ENCODE data around the gene NLRP9. TPM values are rescaled to one million over a fixed set of nuclear protein-coding genes. Genes with fewer than 3 reads are reported as not detected.

The NLRP9 gene
- total RNA-seq, 1 donor from 2014 or later = not detected

GRCh38 chr19:55690769-55691545 is 47.2 kb downstream of the NLRP9 start:
- DNase-seq (ENCODE audit: low read depth) = no peak
- TF ChIP-seq, protein P1, sequence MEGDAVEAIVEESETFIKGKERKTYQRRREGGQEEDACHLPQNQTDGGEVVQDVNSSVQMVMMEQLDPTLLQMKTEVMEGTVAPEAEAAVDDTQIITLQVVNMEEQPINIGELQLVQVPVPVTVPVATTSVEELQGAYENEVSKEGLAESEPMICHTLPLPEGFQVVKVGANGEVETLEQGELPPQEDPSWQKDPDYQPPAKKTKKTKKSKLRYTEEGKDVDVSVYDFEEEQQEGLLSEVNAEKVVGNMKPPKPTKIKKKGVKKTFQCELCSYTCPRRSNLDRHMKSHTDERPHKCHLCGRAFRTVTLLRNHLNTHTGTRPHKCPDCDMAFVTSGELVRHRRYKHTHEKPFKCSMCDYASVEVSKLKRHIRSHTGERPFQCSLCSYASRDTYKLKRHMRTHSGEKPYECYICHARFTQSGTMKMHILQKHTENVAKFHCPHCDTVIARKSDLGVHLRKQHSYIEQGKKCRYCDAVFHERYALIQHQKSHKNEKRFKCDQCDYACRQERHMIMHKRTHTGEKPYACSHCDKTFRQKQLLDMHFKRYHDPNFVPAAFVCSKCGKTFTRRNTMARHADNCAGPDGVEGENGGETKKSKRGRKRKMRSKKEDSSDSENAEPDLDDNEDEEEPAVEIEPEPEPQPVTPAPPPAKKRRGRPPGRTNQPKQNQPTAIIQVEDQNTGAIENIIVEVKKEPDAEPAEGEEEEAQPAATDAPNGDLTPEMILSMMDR (conservative IDR thresholded peaks at IDR 0.05; ENCODE audit: low read depth, low read length) = no peak

DNA sequence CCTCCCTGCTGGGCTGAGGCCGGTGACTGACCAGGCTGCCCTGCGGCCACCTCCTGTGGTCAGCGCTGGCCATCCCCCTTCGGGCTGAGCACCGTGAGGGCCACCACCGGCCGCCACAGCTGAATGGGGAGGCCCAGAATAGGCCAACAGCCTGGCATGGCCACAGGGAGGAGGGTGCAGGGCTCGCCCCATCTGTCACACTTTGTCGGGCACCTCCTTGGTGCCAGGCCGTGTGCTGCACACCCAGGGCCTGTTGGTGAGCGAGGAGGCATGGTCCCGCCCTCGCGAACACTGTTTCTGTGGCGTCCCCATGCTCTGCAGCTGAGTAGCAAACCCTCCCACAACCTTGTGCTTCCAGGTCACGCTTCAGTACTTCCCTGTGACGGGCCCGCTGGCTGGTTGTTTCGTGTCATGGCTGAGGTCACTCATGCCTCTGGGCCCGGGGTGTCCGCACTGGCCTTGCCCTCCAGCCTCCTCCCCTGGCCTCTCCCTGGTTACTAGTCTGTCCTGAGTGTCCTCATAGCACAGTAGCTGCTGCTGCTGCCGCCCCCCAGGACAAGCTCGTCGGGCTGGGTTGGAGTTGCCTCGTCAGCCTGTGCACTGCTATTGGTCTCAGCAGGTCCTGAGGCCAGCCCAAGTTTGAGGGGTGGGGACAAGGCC is 48.0 kb downstream of the NLRP9 start:
- no peak overlapping the region for H3K4me3 ChIP-seq (ENCODE audit: low read depth, low read length)
- TF ChIP-seq, protein P1 (conservative IDR thresholded peaks at IDR 0.05; ENCODE audit: low read depth, low read length) = no peak
- no peak for DNase-seq (ENCODE audit: low read depth)

More at GRCh38 chr19:55690769-55691545, 47.2 kb downstream of the NLRP9 start:
- no peak overlapping the region for H3K4me3 ChIP-seq (ENCODE audit: low read depth, low read length)

DNA sequence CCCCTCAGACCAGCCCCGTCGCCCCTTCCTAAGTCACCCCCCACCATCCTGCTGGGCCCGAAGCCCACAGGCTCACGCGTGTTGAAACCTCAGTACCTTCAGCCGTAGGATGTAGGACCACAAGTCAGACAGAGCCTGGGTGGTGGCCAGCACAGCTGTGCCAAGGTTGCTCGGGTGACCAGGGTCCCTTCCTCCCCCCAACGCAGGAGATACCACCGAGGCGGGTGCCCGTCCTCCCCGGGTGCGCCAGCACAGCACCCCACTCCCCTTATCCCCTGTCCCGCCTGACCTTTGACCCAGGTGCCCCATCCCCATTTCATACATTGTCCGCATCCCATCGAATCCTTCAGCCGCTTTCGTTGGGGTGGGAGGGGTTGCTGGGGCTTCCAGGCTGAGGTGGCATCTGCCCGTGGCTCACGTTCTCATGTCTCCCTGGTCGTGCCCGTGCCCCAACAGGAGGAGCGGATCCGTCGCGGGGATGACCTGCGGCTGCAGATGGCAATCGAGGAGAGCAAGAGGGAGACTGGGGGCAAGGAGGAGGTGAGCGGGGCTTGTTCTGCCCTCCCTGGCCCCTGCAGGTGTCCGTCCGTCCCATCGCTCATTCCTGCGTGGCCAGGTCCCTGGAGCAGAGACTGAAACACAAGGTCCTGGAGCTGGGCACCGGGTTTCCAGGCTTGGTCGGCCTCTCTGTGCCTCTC is 48.6 kb downstream of the NLRP9 start:
- H3K4me3 ChIP-seq (ENCODE audit: low read depth, low read length) = no peak overlapping the region
- TF ChIP-seq, protein P1 (conservative IDR thresholded peaks at IDR 0.05; ENCODE audit: low read depth, low read length) = no peak
- no peak for DNase-seq (ENCODE audit: low read depth)

DNA sequence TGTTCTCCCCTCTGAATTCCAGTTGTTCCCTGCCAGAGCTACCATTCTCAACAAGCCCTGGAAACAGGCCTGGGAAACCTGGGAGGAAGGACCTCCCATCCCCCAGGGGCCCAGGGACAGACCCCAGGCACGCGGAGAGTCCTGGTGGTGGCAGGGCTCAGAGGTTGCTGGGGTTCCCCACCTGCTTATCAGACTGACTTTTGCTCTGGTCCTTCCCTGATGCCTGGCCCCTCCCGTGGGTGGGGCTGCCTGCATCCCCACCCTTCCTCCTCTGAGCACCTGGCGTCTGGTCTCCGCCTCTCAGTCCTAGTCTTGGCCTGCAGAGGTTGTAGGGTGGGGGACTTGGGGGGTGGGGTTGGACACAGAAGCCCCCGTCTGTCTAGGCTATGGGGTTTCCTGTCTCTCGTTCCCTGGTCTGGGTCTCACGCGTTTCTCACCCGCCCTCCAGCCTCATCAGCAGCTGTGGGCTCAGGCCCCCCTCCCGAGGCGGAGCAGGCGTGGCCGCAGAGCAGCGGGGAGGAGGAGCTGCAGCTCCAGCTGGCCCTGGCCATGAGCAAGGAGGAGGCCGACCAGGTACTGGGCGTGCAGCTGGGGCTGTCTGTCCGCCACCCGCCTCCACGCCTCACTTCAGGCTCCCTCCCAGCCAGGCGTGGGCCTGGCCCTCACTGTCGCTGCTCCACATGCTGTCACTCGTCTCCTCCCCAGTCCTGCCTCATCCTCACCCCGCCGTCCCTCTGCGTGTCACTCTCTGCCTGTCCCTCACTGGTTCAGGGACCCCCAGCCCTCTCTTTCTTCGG is 49.6 kb downstream of the NLRP9 start:
- H3K4me3 ChIP-seq (ENCODE audit: low read depth, low read length) = no peak overlapping the region
- no peak for DNase-seq (ENCODE audit: low read depth)
- TF ChIP-seq, protein P1 (conservative IDR thresholded peaks at IDR 0.05; ENCODE audit: low read depth, low read length) = no peak

- TF ChIP-seq, protein P1 (conservative IDR thresholded peaks at IDR 0.05; ENCODE audit: low read depth, low read length) = no peak
- H3K4me3 ChIP-seq (ENCODE audit: low read depth, low read length) = no peak overlapping the region
- no peak for DNase-seq (ENCODE audit: low read depth)
Observed at GRCh38 chr19:55687281-55688201, 50.7 kb downstream of the NLRP9 start.
